ENCODE data around the gene PAK6. TPM values are rescaled to one million over a fixed set of nuclear protein-coding genes. Genes with fewer than 3 reads are reported as not detected.

PAK6 gene
- polyA plus RNA-seq, 1 experiment, result not detected

DNA sequence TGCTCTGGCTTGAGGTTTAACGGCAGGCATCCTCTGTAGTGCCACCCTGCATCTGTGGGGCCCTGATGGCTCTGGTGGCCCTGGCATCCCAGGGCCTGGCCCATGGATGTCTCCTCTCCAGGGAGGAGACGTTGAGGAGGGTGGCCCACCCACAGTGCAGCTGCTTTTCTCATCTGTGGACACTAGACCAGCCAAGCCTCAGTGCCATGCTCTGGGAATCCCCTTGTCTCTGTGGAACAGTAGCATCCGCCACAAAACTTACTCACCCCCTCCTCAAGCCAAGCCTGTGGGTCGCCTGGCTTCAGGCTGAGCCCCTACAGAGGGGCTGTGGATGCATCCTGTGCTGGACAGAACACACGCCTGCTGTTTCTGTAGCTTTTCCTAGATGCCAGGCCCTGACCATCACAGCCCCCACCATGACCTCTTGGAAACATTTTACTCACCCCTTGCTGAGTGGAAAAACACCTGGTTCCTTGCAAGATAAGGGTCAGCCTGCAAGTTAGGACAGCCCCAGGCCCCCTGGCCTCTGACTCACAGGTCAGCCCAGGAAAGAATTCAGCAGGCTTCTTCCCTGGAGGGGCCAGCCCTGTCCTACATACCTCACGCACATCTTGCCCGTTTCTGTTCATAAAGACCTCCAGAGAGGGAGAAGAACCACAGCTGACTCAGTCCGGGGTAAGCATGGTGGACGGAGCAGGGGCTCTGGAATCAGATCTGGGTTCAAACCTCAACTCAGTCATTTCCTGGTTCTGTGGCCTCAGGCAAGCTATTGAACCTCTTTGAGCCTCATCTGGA lies 19.0 kb downstream of the PAK6 start:
- Histone ChIP-seq H3K27me3 (ENCODE audit: control insufficient read depth, insufficient read depth, low read length) (peaks cover 23% of the 10 kb centered on the region), H3K4me3 (ENCODE audit: low read depth, low read length) (no peak overlapping the region), H3K9me3 (ENCODE audit: control insufficient read depth, insufficient read depth, low read length) (no peaks in the 10 kb centered on the region), H3K27ac (ENCODE audit: low read depth, low read length) (no peak overlapping the region)
- TF ChIP-seq CTCF (IDR thresholded peaks at IDR 0.05; ENCODE audit: low read depth, low read length), result no peak
- DNase-seq (ENCODE audit: low read depth, low spot score), result no peak
- CTCF ChIA-PET, result interaction anchor here (0.6 to 3.2 kb wide), 3 partner anchors 12 to 21 kb away, joined by 3 to 22 read pairs (median 3); no protein-coding TSS in a partner anchor
- POLR2A ChIA-PET, result no interaction called here

DNA sequence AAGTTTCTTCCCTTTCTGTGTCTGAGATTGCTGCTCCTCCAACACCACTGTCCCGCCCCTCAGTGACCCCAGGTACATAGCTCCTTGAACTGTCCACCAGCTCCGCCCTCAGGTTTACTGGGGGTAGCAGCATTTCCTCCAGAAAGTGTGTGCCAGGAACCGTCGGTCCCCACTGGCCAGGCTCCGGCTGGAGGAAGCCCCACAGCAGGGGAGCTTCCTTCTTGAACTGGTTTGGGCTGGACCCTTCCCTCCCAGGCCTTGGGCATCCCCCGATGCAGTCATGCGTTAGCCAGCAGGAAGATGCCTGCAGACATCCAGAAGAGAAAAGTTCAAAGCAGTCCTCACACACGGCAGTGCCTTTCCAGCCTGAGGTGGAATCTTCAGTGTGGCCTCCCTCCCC lies 19.7 kb downstream of the PAK6 start:
- ChIA-PET CTCF (interaction anchor here (0.6 to 3.2 kb wide), 3 partner anchors 11 to 21 kb away, joined by 3 to 22 read pairs (median 3); no protein-coding TSS in a partner anchor), POLR2A (no interaction called here)
- no peak overlapping the region for H3K27ac ChIP-seq (ENCODE audit: low read depth, low read length)

DNA sequence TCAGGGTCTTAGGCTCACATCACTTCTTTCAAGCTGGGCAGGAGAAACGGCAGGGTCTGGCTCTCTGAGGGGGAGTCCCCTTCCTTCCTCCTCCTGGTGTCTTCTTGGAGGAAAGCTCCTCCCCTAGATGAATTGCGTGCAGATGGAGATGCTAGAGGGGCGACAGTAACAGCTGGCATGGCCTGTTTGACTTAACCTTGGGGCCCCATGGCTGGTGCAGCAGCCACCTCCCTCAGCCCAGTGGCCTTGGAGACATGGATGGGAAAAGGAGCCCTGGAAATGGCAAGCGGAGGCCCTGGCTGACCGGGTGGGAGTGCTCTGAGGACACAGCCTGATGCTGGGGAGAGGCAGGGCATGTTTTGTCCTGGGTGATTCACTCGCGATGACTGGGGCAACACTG lies 20.2 kb downstream of the PAK6 start:
- POLR2A ChIA-PET, result no interaction called here
- H3K27me3 ChIP-seq (ENCODE audit: control insufficient read depth, insufficient read depth, low read length), result peaks cover 11% of the 10 kb centered on the region
- CTCF ChIA-PET, result interaction anchor here (0.7 to 3.2 kb wide), 4 partner anchors 11 to 77 kb away, joined by 3 to 22 read pairs (median 6); no protein-coding TSS in a partner anchor
- H3K27ac ChIP-seq (ENCODE audit: low read depth, low read length), result no peak overlapping the region
- H3K4me3 ChIP-seq (ENCODE audit: low read depth, low read length), result no peak overlapping the region
- H3K9me3 ChIP-seq (ENCODE audit: control insufficient read depth, insufficient read depth, low read length), result no peaks in the 10 kb centered on the region
- no peak for TF ChIP-seq CTCF (IDR thresholded peaks at IDR 0.05; ENCODE audit: low read depth, low read length)
- no peak for DNase-seq (ENCODE audit: low read depth, low spot score)

More for the DNA sequence above, 19.7 kb downstream of the PAK6 start:
- Histone ChIP-seq H3K9me3 (ENCODE audit: control insufficient read depth, insufficient read depth, low read length) (no peaks in the 10 kb centered on the region), H3K27me3 (ENCODE audit: control insufficient read depth, insufficient read depth, low read length) (peaks cover 16% of the 10 kb centered on the region), H3K4me3 (ENCODE audit: low read depth, low read length) (no peak overlapping the region)
- DNase-seq (ENCODE audit: low read depth, low spot score), result no peak
- no peak for TF ChIP-seq CTCF (IDR thresholded peaks at IDR 0.05; ENCODE audit: low read depth, low read length)

GRCh38 chr15:40263024-40263754 lies 24.3 kb downstream of the PAK6 start:
- Histone ChIP-seq H3K27me3 (ENCODE audit: control insufficient read depth, insufficient read depth, low read length) (no peaks in the 10 kb centered on the region), H3K4me3 (ENCODE audit: low read depth, low read length) (no peak overlapping the region), H3K27ac (ENCODE audit: low read depth, low read length) (no peak overlapping the region), H3K9me3 (ENCODE audit: control insufficient read depth, insufficient read depth, low read length) (no peaks in the 10 kb centered on the region)
- DNase-seq (ENCODE audit: low read depth, low spot score), result peak; percentile 18
- TF ChIP-seq CTCF (IDR thresholded peaks at IDR 0.05; ENCODE audit: low read depth, low read length), result no peak
- CTCF ChIA-PET, result interaction anchor here (1.7 to 7.9 kb wide), 4 partner anchors 11 to 56 kb away, joined by 3 to 82 read pairs (median 14); partner anchors contain the start of gene PAK6
- POLR2A ChIA-PET, result no interaction called here
